ENCODE measurements around the gene THADA.

DNA sequence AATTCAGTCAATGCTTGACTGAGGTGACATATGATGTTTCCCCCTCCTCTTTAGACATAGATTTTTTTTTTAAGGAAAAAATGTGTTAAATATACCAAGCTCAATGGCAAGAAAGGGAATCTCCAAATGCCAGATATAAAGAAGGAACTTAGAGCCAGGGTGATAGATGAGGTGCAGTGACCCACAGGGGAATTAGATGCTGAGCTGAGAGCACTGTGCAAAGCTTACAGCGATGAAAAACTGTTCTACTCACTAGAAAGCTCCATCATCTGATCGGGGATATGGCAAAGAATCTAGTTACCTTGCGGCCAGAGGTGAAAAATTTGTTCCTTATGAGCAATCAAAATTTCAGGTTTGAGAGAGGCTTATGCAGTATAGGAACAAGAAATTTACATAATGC, 218.5 kb downstream of the THADA start:
- TF ChIP-seq, protein P1, sequence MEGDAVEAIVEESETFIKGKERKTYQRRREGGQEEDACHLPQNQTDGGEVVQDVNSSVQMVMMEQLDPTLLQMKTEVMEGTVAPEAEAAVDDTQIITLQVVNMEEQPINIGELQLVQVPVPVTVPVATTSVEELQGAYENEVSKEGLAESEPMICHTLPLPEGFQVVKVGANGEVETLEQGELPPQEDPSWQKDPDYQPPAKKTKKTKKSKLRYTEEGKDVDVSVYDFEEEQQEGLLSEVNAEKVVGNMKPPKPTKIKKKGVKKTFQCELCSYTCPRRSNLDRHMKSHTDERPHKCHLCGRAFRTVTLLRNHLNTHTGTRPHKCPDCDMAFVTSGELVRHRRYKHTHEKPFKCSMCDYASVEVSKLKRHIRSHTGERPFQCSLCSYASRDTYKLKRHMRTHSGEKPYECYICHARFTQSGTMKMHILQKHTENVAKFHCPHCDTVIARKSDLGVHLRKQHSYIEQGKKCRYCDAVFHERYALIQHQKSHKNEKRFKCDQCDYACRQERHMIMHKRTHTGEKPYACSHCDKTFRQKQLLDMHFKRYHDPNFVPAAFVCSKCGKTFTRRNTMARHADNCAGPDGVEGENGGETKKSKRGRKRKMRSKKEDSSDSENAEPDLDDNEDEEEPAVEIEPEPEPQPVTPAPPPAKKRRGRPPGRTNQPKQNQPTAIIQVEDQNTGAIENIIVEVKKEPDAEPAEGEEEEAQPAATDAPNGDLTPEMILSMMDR (IDR thresholded peaks at IDR 0.05; ENCODE audit: low read length): no peak
- TF ChIP-seq EZH2 (IDR thresholded peaks at IDR 0.05; ENCODE audit: borderline replicate concordance, low read length): no peak
